HL-60 (cell line): Measurements from ENCODE around the gene CHCHD3.

ENCODE experiments used
- GABPA ChIP-seq: IDR thresholded peaks from 2 replicates; pipeline ENCODE4 v1.6.1; 2012; ENCODE audit warnings: low read depth
- POLR2AphosphoS5 ChIP-seq: IDR thresholded peaks from 2 replicates; pipeline ENCODE4 v1.6.1; 2012; ENCODE audit warnings: low read depth
- TF ChIP-seq, protein P1 (sequence below): IDR thresholded peaks from one replicate; pipeline ENCODE4 v1.5.1; 2011; ENCODE audit warnings: low read length, control low read depth, inconsistent platforms; ENCODE audit not compliant: insufficient read depth
- TF ChIP-seq, protein P2 (sequence below): IDR thresholded peaks from 2 replicates; pipeline ENCODE4 v1.6.1; 2012; ENCODE audit warnings: low read depth; ENCODE audit not compliant: insufficient replicate concordance

- TF ChIP-seq, protein P1, sequence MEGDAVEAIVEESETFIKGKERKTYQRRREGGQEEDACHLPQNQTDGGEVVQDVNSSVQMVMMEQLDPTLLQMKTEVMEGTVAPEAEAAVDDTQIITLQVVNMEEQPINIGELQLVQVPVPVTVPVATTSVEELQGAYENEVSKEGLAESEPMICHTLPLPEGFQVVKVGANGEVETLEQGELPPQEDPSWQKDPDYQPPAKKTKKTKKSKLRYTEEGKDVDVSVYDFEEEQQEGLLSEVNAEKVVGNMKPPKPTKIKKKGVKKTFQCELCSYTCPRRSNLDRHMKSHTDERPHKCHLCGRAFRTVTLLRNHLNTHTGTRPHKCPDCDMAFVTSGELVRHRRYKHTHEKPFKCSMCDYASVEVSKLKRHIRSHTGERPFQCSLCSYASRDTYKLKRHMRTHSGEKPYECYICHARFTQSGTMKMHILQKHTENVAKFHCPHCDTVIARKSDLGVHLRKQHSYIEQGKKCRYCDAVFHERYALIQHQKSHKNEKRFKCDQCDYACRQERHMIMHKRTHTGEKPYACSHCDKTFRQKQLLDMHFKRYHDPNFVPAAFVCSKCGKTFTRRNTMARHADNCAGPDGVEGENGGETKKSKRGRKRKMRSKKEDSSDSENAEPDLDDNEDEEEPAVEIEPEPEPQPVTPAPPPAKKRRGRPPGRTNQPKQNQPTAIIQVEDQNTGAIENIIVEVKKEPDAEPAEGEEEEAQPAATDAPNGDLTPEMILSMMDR: no peak
- no peak for TF ChIP-seq POLR2AphosphoS5
- TF ChIP-seq, protein P2, sequence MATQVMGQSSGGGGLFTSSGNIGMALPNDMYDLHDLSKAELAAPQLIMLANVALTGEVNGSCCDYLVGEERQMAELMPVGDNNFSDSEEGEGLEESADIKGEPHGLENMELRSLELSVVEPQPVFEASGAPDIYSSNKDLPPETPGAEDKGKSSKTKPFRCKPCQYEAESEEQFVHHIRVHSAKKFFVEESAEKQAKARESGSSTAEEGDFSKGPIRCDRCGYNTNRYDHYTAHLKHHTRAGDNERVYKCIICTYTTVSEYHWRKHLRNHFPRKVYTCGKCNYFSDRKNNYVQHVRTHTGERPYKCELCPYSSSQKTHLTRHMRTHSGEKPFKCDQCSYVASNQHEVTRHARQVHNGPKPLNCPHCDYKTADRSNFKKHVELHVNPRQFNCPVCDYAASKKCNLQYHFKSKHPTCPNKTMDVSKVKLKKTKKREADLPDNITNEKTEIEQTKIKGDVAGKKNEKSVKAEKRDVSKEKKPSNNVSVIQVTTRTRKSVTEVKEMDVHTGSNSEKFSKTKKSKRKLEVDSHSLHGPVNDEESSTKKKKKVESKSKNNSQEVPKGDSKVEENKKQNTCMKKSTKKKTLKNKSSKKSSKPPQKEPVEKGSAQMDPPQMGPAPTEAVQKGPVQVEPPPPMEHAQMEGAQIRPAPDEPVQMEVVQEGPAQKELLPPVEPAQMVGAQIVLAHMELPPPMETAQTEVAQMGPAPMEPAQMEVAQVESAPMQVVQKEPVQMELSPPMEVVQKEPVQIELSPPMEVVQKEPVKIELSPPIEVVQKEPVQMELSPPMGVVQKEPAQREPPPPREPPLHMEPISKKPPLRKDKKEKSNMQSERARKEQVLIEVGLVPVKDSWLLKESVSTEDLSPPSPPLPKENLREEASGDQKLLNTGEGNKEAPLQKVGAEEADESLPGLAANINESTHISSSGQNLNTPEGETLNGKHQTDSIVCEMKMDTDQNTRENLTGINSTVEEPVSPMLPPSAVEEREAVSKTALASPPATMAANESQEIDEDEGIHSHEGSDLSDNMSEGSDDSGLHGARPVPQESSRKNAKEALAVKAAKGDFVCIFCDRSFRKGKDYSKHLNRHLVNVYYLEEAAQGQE: no peak
- TF ChIP-seq GABPA: no peak
Observed at GRCh38 chr7:132988117-132988516, 93.8 kb downstream of the CHCHD3 start.
